Cardiac muscle cell (in vitro differentiated cells and primary cell): Measurements from ENCODE around the gene USP48. TPM values are rescaled to one million over a fixed set of nuclear protein-coding genes. Genes with fewer than 3 reads are reported as not detected.

Experiments
- DNase-seq, 2 donors: peaks; one replicate each; pipeline versions ENCODE4 v3.0.0 to v3.0.0-alpha.2; 2010 to 2017; ENCODE audit warnings: low read depth in 1 of 2, low spot score in 1 of 2
- H3K27ac ChIP-seq: fragments of 200-600 bp; sonication (generic); 2 replicates; pipeline ENCODE4 v1.5.1; 2016
- H3K27me3 ChIP-seq: fragments of 200-600 bp; sonication (generic); 2 replicates; pipeline ENCODE4 v1.6.0; 2016; ENCODE audit warnings: control low read depth
- H3K36me3 ChIP-seq: fragments of 200-600 bp; sonication (generic); 2 replicates; pipeline ENCODE4 v1.5.1; 2016; ENCODE audit warnings: control low read depth
- H3K4me1 ChIP-seq: fragments of 200-600 bp; sonication (generic); 2 replicates; pipeline ENCODE4 v1.8.1; 2017; ENCODE audit warnings: low read depth, mild to moderate bottlenecking, mixed run types
- H3K4me3 ChIP-seq: fragments of 200-600 bp; sonication (generic); 2 replicates; pipeline ENCODE4 v1.5.1; 2016; ENCODE audit warnings: mild to moderate bottlenecking
- H3K9me3 ChIP-seq: fragments of 200-600 bp; sonication (generic); 2 replicates; pipeline ENCODE4 v1.5.1; 2017; ENCODE audit warnings: low read depth, mild to moderate bottlenecking, control low read depth
- polyA plus RNA-seq: library from polyadenylated mRNA; unstranded; fragments of >200 nt; fragmentation: Nextera tagmentation; extraction: Ambion mirVana; gene quantifications from 2 replicates; pipeline ENCODE4 v1.2.1, GENCODE V29; 2016
- total RNA-seq: library from RNA; depleted of rRNA; stranded (reverse); fragments of >200 nt; gene quantifications from 2 replicates; pipeline ENCODE4 v1.2.3, GENCODE V29; 2016
- TF ChIP-seq, protein P1 (sequence below): IDR thresholded peaks from 2 replicates; pipeline ENCODE4 v1.5.1; 2012; ENCODE audit warnings: low read depth, mild to moderate bottlenecking, low read length

Gene USP48
- total and polyA plus RNA-seq, 2 experiments from 2014 or later, result 29.6 to 52.4 TPM

DNA sequence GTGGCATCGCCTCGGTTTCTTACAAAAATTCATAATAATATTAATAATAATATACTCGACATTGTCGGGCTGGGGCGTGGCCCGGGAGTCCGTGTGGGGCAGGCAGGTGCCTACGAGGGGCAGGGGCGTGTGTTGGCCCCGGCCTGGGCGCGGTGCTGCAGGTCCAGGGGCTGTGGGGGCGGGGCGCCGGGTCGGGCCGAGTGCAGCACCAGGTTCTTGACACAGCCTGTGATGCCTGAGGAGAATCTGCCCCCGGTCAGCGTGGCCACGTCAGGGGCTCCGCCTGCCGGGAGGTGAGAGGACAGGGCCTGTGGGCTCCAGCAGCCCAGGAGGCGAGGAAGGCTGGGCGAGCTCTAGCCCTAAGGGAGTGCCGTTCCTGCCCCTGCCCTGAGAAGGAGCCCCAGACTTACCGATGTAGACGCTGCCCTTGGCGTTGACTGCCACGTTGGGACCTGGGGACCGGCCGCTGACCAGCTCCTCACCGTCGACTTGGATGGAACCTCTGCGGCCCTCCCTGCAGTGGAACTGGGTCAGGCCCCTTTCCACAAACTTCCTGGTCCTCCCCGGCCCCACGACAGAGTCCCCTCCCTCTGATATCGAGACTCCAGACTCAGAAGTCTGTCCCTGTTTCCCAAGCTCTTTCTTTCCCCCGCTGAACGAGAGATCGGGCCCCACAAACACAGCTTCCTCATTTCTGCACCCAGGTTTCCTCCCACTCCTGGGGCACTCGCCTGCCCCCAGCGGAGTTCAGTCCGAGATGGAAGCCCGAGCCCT, 40.4 kb upstream of the USP48 start:
- Histone ChIP-seq H3K4me3 (no peak overlapping the region), H3K36me3 (peaks cover 33% of the 10 kb centered on the region), H3K9me3 (no peaks in the 10 kb centered on the region), H3K4me1 (no peaks in the 10 kb centered on the region), H3K27ac (no peak overlapping the region), H3K27me3 (no peaks in the 10 kb centered on the region)
- no peak for DNase-seq
- TF ChIP-seq, protein P1, sequence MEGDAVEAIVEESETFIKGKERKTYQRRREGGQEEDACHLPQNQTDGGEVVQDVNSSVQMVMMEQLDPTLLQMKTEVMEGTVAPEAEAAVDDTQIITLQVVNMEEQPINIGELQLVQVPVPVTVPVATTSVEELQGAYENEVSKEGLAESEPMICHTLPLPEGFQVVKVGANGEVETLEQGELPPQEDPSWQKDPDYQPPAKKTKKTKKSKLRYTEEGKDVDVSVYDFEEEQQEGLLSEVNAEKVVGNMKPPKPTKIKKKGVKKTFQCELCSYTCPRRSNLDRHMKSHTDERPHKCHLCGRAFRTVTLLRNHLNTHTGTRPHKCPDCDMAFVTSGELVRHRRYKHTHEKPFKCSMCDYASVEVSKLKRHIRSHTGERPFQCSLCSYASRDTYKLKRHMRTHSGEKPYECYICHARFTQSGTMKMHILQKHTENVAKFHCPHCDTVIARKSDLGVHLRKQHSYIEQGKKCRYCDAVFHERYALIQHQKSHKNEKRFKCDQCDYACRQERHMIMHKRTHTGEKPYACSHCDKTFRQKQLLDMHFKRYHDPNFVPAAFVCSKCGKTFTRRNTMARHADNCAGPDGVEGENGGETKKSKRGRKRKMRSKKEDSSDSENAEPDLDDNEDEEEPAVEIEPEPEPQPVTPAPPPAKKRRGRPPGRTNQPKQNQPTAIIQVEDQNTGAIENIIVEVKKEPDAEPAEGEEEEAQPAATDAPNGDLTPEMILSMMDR, result no peak

DNA sequence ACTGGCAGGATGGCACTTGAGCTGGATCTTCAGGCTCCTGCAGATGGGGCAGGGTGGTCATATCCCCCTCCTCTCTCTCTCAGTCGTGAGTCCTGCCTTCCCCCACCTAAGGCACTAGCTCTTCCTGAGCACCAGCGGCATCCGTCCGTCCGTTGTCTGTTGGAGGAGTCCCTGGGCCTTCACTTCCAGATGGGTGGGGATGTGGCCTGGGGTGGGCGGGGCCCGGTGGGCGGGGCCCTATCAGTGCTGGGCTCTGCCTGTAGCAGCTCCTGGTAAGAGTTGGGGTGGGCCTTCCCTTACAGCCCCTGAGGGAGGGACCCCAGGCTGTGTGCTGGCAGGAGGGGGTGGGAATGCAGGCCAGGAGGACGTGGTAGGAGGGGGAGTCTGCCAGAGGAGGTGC, 39.4 kb upstream of the USP48 start:
- Histone ChIP-seq H3K4me1 (no peaks in the 10 kb centered on the region), H3K36me3 (peaks cover 24% of the 10 kb centered on the region), H3K9me3 (no peaks in the 10 kb centered on the region), H3K27me3 (no peaks in the 10 kb centered on the region), H3K4me3 (no peak overlapping the region), H3K27ac (no peak overlapping the region)
- no peak for DNase-seq
- TF ChIP-seq, protein P1, result no peak

DNA sequence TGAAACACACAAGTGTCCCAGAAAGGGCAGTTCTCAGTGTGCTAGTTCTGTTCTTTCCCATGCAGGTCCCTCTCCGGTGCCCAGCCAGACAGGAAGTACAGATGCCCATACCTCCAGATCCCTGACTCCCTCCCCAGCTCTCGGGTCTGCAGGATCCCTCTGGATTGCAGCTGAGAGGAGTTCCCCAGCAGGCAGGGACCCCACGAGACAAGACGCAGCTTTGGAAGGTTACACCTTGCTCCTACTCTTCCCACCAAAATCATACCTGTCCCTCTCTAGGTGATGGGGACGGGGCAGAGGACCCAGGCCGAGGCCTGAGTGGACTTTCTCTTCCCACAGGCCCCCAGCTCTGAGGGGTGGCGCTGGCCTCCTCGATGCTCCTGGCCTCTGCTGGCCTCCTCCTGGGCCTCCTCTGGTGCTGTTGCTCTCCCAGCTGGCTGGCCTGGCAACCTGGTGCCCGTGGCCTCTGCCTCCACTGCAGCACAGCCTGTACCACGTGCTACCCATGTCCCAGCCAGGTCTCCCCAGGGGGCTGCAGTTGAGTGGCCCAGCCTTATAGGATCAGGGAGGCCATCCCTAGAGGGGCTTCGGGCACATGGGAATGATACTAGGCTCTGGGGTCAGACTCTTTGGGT, 38.6 kb upstream of the USP48 start:
- Histone ChIP-seq H3K27ac (peak overlapping the region; percentile 48), H3K4me1 (no peaks in the 10 kb centered on the region), H3K27me3 (no peaks in the 10 kb centered on the region), H3K4me3 (no peak overlapping the region), H3K9me3 (no peaks in the 10 kb centered on the region), H3K36me3 (peaks cover 15% of the 10 kb centered on the region)
- TF ChIP-seq, protein P1, result no peak
- no peak for DNase-seq

DNA sequence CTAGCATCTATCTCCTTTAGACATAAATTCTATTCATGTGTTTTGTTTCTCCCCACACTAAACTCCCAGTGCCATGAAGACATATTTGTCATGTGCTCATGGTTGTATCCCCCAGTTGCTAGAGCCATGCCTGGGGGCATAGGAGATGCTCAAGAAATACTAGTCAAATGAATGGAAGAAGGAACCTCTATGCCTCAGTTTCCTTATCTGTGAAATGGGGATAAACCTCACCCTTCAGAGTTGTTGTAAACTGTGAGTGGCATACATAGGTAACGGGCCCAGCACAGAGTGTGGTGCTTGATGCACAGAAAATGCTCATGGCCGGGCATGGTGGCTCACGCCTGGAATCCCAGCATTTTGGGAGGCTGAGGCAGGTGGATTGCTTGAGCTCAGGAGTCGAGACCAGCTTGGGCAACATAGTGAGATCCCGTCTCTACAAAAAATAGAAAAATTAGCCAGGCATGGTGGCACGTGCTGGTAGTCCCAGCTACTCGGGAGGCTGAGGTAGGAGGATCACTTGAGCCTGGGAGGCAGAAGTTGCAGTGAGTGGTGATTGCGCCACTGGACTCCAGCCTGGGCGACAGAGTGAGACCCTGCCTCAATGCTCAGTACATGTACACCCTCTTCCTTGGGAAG, 37.8 kb upstream of the USP48 start:
- DNase-seq, result no peak
- Histone ChIP-seq H3K27ac (peak overlapping the region; percentile 48), H3K27me3 (no peaks in the 10 kb centered on the region), H3K36me3 (peaks cover 15% of the 10 kb centered on the region), H3K4me3 (no peak overlapping the region), H3K4me1 (no peaks in the 10 kb centered on the region), H3K9me3 (no peaks in the 10 kb centered on the region)
- TF ChIP-seq, protein P1, result no peak

DNA sequence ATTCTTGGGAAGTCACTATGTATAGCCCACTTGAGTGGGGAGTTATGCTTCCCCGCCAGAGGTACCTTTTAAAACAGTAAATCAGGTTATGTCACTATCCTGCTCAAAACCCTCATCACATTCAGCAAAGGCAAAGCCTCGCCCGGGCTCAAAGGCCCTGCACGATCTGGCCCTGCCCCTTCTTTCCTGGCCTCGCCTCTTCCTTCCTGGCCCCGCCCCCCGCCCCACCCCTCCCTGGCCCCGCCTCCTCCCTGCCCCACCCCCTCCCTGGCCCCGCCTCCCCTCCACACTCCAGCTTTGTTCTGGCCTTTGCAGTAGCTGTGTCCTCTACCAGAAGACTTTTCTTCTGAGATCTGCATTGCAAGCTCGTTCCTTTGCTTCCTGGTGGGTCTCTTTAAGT, 35.7 kb upstream of the USP48 start:
- peak; percentile 33 to 35 for DNase-seq

More for the DNA sequence above, 35.7 kb upstream of the USP48 start:
- H3K4me3 ChIP-seq, result no peak overlapping the region
- no peaks in the 10 kb centered on the region for H3K4me1 ChIP-seq
- H3K27ac ChIP-seq, result no peak overlapping the region
- H3K27me3 ChIP-seq, result no peaks in the 10 kb centered on the region
- H3K9me3 ChIP-seq, result no peaks in the 10 kb centered on the region
- TF ChIP-seq, protein P1, result no peak
- H3K36me3 ChIP-seq, result peaks cover 4% of the 10 kb centered on the region
